DND-41 (cell line): ENCODE data around the gene TMEM252.

Experiments used
- CTCF ChIP-seq: IDR thresholded peaks from 2 replicates; pipeline ENCODE4 v1.5.1; 2012; ENCODE audit warnings: borderline replicate concordance, low read length, moderate library complexity, mild to moderate bottlenecking; ENCODE audit not compliant: poor library complexity, severe bottlenecking; ENCODE audit errors: extremely low read depth
- EZH2 ChIP-seq: IDR thresholded peaks from 3 replicates; pipeline ENCODE4 v1.6.1; 2012; ENCODE audit warnings: borderline replicate concordance, low read depth, mild to moderate bottlenecking, moderate library complexity, low read length, inconsistent platforms; ENCODE audit not compliant: severe bottlenecking

DNA sequence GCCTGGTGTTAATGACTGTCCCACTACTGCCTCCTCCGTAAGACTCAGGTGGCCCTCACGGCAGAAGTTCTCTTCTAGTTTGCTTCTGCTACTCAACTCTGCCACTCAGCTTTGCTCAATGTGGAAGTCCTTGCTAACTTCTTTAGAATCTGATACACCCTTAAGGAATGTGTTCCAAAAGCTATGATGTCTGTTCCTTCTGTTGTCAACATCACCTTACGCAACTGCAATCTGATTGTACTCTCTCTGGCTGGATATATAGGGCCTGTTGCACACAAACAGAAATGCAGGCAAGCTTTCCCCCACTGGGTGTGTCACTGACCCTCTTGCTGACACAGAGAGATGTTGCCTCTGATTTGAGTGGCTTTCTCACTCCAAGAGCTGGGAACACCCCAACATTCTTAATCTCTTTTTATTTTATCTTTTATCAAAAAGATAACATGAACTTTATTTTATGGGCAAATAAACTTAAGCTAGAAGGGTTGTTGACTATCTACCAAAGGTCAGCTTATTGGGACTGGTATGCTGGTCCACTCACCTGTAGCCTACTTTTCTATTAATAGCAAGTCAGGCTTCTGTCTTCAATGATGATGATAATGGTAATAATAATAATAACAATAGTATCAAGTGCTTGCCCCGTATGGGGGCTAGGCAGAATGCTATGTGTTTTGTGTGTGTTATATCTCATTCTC lies 25.2 kb downstream of the TMEM252 start:
- TF ChIP-seq CTCF (no peak), EZH2 (no peak)
